BE2C (cell line): ENCODE data around the gene SDC4.

Experiments
- DNase-seq: peaks from one replicate; pipeline ENCODE4 v3.0.0-alpha.2; 2020
- H3K27me3 ChIP-seq: fragments of 250-450 bp; sonication (Bioruptor Pico); 2 replicates; pipeline ENCODE4 v1.5.1; 2020; ENCODE audit warnings: mild to moderate bottlenecking
- H3K36me3 ChIP-seq: fragments of 250-450 bp; sonication (Bioruptor Pico); 2 replicates; pipeline ENCODE4 v1.5.1; 2020; ENCODE audit warnings: mild to moderate bottlenecking
- H3K4me1 ChIP-seq: fragments of 250-450 bp; sonication (Bioruptor Pico); 2 replicates; pipeline ENCODE4 v1.5.1; 2020
- H3K4me3 ChIP-seq: 2 replicates; pipeline ENCODE4 v1.5.1; 2011; ENCODE audit warnings: low read depth, low read length
- H3K9me3 ChIP-seq: fragments of 250-450 bp; sonication (Bioruptor Pico); 2 replicates; pipeline ENCODE4 v1.5.1; 2020
- CTCF ChIP-seq: IDR thresholded peaks from 2 replicates; pipeline ENCODE4 v1.5.1; 2012; ENCODE audit warnings: mild to moderate bottlenecking, low read depth, low read length

SDC4 gene

GRCh38 chr20:45347297-45347935 is 808 bp downstream of the SDC4 start:
- Histone ChIP-seq H3K9me3 (no peaks in the 10 kb centered on the region), H3K4me1 (peaks cover 16% of the 10 kb centered on the region), H3K36me3 (no peaks in the 10 kb centered on the region), H3K4me3 (peak overlapping the region; percentile 70), H3K27me3 (no peaks in the 10 kb centered on the region; the same call in 1 of the 2 replicates)
- DNase-seq = no peak
- TF ChIP-seq CTCF = no peak

- Histone ChIP-seq H3K4me1 (peaks cover 19% of the 10 kb centered on the region), H3K4me3 (no peak overlapping the region)
Observed at GRCh38 chr20:45346851-45347250, 1.4 kb downstream of the SDC4 start.

GRCh38 chr20:45346291-45346718 is 1.9 kb downstream of the SDC4 start:
- no peaks in the 10 kb centered on the region; the same call in 1 of the 2 replicates for H3K27me3 ChIP-seq
- TF ChIP-seq CTCF = no peak
- peaks cover 25% of the 10 kb centered on the region for H3K4me1 ChIP-seq
- no peak overlapping the region for H3K4me3 ChIP-seq
- no peak for DNase-seq
- H3K9me3 ChIP-seq = no peaks in the 10 kb centered on the region
- H3K36me3 ChIP-seq = no peaks in the 10 kb centered on the region

More at GRCh38 chr20:45346851-45347250, 1.4 kb downstream of the SDC4 start:
- no peak for DNase-seq
- Histone ChIP-seq H3K9me3 (no peaks in the 10 kb centered on the region), H3K36me3 (no peaks in the 10 kb centered on the region), H3K27me3 (no peaks in the 10 kb centered on the region; the same call in 1 of the 2 replicates)
- no peak for TF ChIP-seq CTCF

- H3K4me3 ChIP-seq = no peak overlapping the region
- no peaks in the 10 kb centered on the region for H3K36me3 ChIP-seq
- no peak for DNase-seq
- no peak for TF ChIP-seq CTCF
- no peaks in the 10 kb centered on the region; the same call in 1 of the 2 replicates for H3K27me3 ChIP-seq
- H3K4me1 ChIP-seq = peaks cover 30% of the 10 kb centered on the region
- no peaks in the 10 kb centered on the region for H3K9me3 ChIP-seq
Observed at GRCh38 chr20:45345104-45345936, 2.9 kb downstream of the SDC4 start.

- H3K36me3 ChIP-seq = no peaks in the 10 kb centered on the region
- no peaks in the 10 kb centered on the region; the same call in 1 of the 2 replicates for H3K27me3 ChIP-seq
- no peak for DNase-seq
- no peaks in the 10 kb centered on the region for H3K9me3 ChIP-seq
- H3K4me3 ChIP-seq = no peak overlapping the region
- peaks cover 30% of the 10 kb centered on the region for H3K4me1 ChIP-seq
- TF ChIP-seq CTCF = no peak
Observed at GRCh38 chr20:45344168-45344860, 3.9 kb downstream of the SDC4 start.
